ENCODE data around the gene OR10P1.

- TF ChIP-seq POLR2AphosphoS5 (IDR thresholded peaks at IDR 0.05) (no peak), CTCF (IDR thresholded peaks at IDR 0.05) (no peak)
Observed at GRCh38 chr12:55642267-55642666, 5.6 kb downstream of the OR10P1 start.

All from prostate gland (tissue), 2 donors.